Ramos (cell line): ENCODE data around the gene TOR3A.

Source experiments
- in situ Hi-C: fragments of 300-500 bp; cut with MboI; formaldehyde crosslinking; loops from one replicate; pipeline ENCODE4 v1.14.3; 2022; ENCODE audit warnings: low sequenced_read_pairs; ENCODE audit not compliant: unreplicated experiment

Gene TOR3A

GRCh38 chr1:179061360-179062282 lies 20.2 kb upstream of the TOR3A start:
- in situ Hi-C loops = no loop called here

GRCh38 chr1:179066471-179066870 lies 15.4 kb upstream of the TOR3A start:
- in situ Hi-C loops = no loop called here

- in situ Hi-C loops = loop anchor here (25.0 kb wide), 1 partner anchor 735 kb away; no protein-coding TSS in a partner anchor
Measured at GRCh38 chr1:179077396-179077795, 4.5 kb upstream of the TOR3A start.

- in situ Hi-C loops = loop anchor here (25.0 kb wide), 1 partner anchor 733 kb away; no protein-coding TSS in a partner anchor
Measured at GRCh38 chr1:179079113-179079761, 2.6 kb upstream of the TOR3A start.

GRCh38 chr1:179080866-179081686 lies 794 bp upstream of the TOR3A start:
- in situ Hi-C loops = loop anchor here (5.0 to 25.0 kb wide), 3 partner anchors 286 to 731 kb away; partner anchors contain the start of gene AXDND1

GRCh38 chr1:179082333-179082998 lies 596 bp downstream of the TOR3A start:
- in situ Hi-C loops = loop anchor here (5.0 to 25.0 kb wide), 3 partner anchors 285 to 730 kb away; partner anchors contain the start of gene AXDND1

- in situ Hi-C loops = loop anchor here (5.0 to 25.0 kb wide), 3 partner anchors 284 to 729 kb away; partner anchors contain the start of gene AXDND1
Measured at GRCh38 chr1:179082999-179083335, 1.1 kb downstream of the TOR3A start.

GRCh38 chr1:179083533-179083932 lies 1.7 kb downstream of the TOR3A start:
- in situ Hi-C loops = loop anchor here (5.0 to 25.0 kb wide), 3 partner anchors 284 to 729 kb away; partner anchors contain the start of gene AXDND1

- in situ Hi-C loops = loop anchor here (10.0 to 25.0 kb wide), 2 partner anchors 553 to 725 kb away; no protein-coding TSS in a partner anchor
Measured at GRCh38 chr1:179087665-179088064, 5.8 kb downstream of the TOR3A start.

- in situ Hi-C loops = loop anchor here (10.0 to 25.0 kb wide), 2 partner anchors 555 to 722 kb away; no protein-coding TSS in a partner anchor
Measured at GRCh38 chr1:179089827-179090482, 8.1 kb downstream of the TOR3A start.

- in situ Hi-C loops = loop anchor here (25.0 kb wide), 1 partner anchor 722 kb away; no protein-coding TSS in a partner anchor
Measured at GRCh38 chr1:179090522-179090921, 8.7 kb downstream of the TOR3A start.

GRCh38 chr1:179090923-179091322 lies 9.1 kb downstream of the TOR3A start:
- in situ Hi-C loops = loop anchor here (25.0 kb wide), 1 partner anchor 721 kb away; no protein-coding TSS in a partner anchor

- in situ Hi-C loops = loop anchor here (25.0 kb wide), 1 partner anchor 721 kb away; no protein-coding TSS in a partner anchor
Measured at GRCh38 chr1:179091691-179092165, 9.9 kb downstream of the TOR3A start.

- in situ Hi-C loops = loop anchor here (25.0 kb wide), 1 partner anchor 719 kb away; no protein-coding TSS in a partner anchor
Measured at GRCh38 chr1:179092896-179093461, 11.1 kb downstream of the TOR3A start.

GRCh38 chr1:179094818-179095217 lies 12.9 kb downstream of the TOR3A start:
- in situ Hi-C loops = loop anchor here (25.0 kb wide), 1 partner anchor 717 kb away; no protein-coding TSS in a partner anchor

- in situ Hi-C loops = loop anchor here (25.0 kb wide), 1 partner anchor 717 kb away; no protein-coding TSS in a partner anchor
Measured at GRCh38 chr1:179095377-179095776, 13.5 kb downstream of the TOR3A start.

- in situ Hi-C loops = loop anchor here (25.0 kb wide), 1 partner anchor 716 kb away; no protein-coding TSS in a partner anchor
Measured at GRCh38 chr1:179095924-179096323, 14.1 kb downstream of the TOR3A start.

- in situ Hi-C loops = loop anchor here (25.0 kb wide), 1 partner anchor 712 kb away; no protein-coding TSS in a partner anchor
Measured at GRCh38 chr1:179099891-179100290, 18.0 kb downstream of the TOR3A start.
